ENCODE measurements around the gene CYB5A. TPM values are rescaled to one million over a fixed set of nuclear protein-coding genes. Genes with fewer than 3 reads are reported as not detected.

Gene CYB5A
- total RNA-seq, 4 donors from 2014 or later = 34.0 to 236 (median 173) TPM

- intact Hi-C loops (cut with DNase I; ENCODE audit: low total_unique reads) = no loop called here
- Histone ChIP-seq H3K27me3 (no peaks in the 10 kb centered on the region), H3K36me3 (no peaks in the 10 kb centered on the region), H3K4me1 (no peaks in the 10 kb centered on the region), H3K9me3 (no peaks in the 10 kb centered on the region), H3K4me3 (no peak within 1 kb of the TSS), H3K27ac (no peak within 1 kb of the TSS)
- TF ChIP-seq POLR2AphosphoS5 (IDR thresholded peaks at IDR 0.05) = no peak
- TF ChIP-seq EP300 (IDR thresholded peaks at IDR 0.05; ENCODE audit: low read depth) = no peak
- no peak for TF ChIP-seq POLR2A (IDR thresholded peaks at IDR 0.05)
- TF ChIP-seq CTCF (IDR thresholded peaks at IDR 0.05) = no peak
- no peak for DNase-seq
- 92 to 96% methylated on average over 20 to 51 of the region's 51 CpGs for WGBS, 2 donors (ENCODE audit: low coverage in 1 of 2)
- in situ Hi-C loops (cut with MboI; ENCODE audit: low pct_ligation_motif_present in 1 of 4, low pct_unique_long_range_greater_than_20kb in 1 of 4, low sequenced_read_pairs in 3 of 4) = no loop called here
These were observed 23.9 kb upstream of the CYB5A start, which contains the start of gene C18orf63 for GRCh38 chr18:74315464-74316256. TSS of gene C18orf63 (plus strand) at chr18:74315839. CDS start at chr18:74317866, 2,027 bp downstream.

- H3K36me3 ChIP-seq = no peaks in the 10 kb centered on the region
- in situ Hi-C loops (cut with MboI; ENCODE audit: low pct_ligation_motif_present in 1 of 4, low pct_unique_long_range_greater_than_20kb in 1 of 4, low sequenced_read_pairs in 3 of 4) = no loop called here
- H3K9me3 ChIP-seq = no peaks in the 10 kb centered on the region
- DNase-seq = no peak
- WGBS, 2 donors (ENCODE audit: low coverage in 1 of 2) = 83 to 90% methylated on average over 14 to 22 of the region's 22 CpGs
- intact Hi-C loops (cut with DNase I; ENCODE audit: low total_unique reads) = no loop called here
- TF ChIP-seq POLR2AphosphoS5 (IDR thresholded peaks at IDR 0.05) (no peak), EP300 (IDR thresholded peaks at IDR 0.05; ENCODE audit: low read depth) (no peak), CTCF (IDR thresholded peaks at IDR 0.05) (no peak), POLR2A (IDR thresholded peaks at IDR 0.05) (no peak)
- no peak overlapping the region for H3K4me3 ChIP-seq
- no peak overlapping the region for H3K27ac ChIP-seq
- no peaks in the 10 kb centered on the region for H3K4me1 ChIP-seq
- H3K27me3 ChIP-seq = no peaks in the 10 kb centered on the region
These were observed 23.1 kb upstream of the CYB5A start for GRCh38 chr18:74314759-74315463.

- Histone ChIP-seq H3K27me3 (no peaks in the 10 kb centered on the region), H3K9me3 (no peaks in the 10 kb centered on the region), H3K4me1 (no peaks in the 10 kb centered on the region), H3K4me3 (no peak overlapping the region), H3K36me3 (no peaks in the 10 kb centered on the region), H3K27ac (no peak overlapping the region)
- in situ Hi-C loops (cut with MboI; ENCODE audit: low pct_ligation_motif_present in 1 of 4, low pct_unique_long_range_greater_than_20kb in 1 of 4, low sequenced_read_pairs in 3 of 4) = no loop called here
- no peak for TF ChIP-seq POLR2A (IDR thresholded peaks at IDR 0.05)
- no peak for TF ChIP-seq POLR2AphosphoS5 (IDR thresholded peaks at IDR 0.05)
- no peak for TF ChIP-seq CTCF (IDR thresholded peaks at IDR 0.05)
- no peak for TF ChIP-seq EP300 (IDR thresholded peaks at IDR 0.05; ENCODE audit: low read depth)
- intact Hi-C loops (cut with DNase I; ENCODE audit: low total_unique reads) = no loop called here
- no peak for DNase-seq
- WGBS, 2 donors (ENCODE audit: low coverage in 1 of 2) = 83 to 100% methylated on average over 1 of the region's 1 CpG
These were observed 19.2 kb upstream of the CYB5A start for GRCh38 chr18:74311000-74311399.

GRCh38 chr18:74310411-74310810 lies 18.6 kb upstream of the CYB5A start:
- no peaks in the 10 kb centered on the region for H3K27me3 ChIP-seq
- in situ Hi-C loops (cut with MboI; ENCODE audit: low pct_ligation_motif_present in 1 of 4, low pct_unique_long_range_greater_than_20kb in 1 of 4, low sequenced_read_pairs in 3 of 4) (no loop called here), intact Hi-C loops (cut with DNase I; ENCODE audit: low total_unique reads) (no loop called here)
- WGBS, 2 donors (ENCODE audit: low coverage in 1 of 2) = 17 to 43% methylated on average over 1 to 3 of the region's 3 CpGs
- no peaks in the 10 kb centered on the region for H3K36me3 ChIP-seq
- no peak overlapping the region for H3K4me3 ChIP-seq
- H3K4me1 ChIP-seq = no peaks in the 10 kb centered on the region
- no peaks in the 10 kb centered on the region for H3K9me3 ChIP-seq
- H3K27ac ChIP-seq = no peak overlapping the region
- TF ChIP-seq POLR2A (IDR thresholded peaks at IDR 0.05) (no peak), CTCF (IDR thresholded peaks at IDR 0.05) (peak; percentile 16 to 67 (median 47))
- no peak for DNase-seq
